Colon (tissue), 2 donors: ENCODE results near the gene KIR2DL3.
"Not testable (repeated sequence)": the region's sequence is repeated elsewhere in the genome, so short reads cannot be mapped to it uniquely, and the experiment has no call there.

Experiments
- FAIRE-seq: peaks from 2 replicates; lab custom pipeline; 2012; peaks lifted over from hg19 to GRCh38; lab: Jason Lieb, UNC
- donor health status: control.
- donor health status: control.

KIR2DL3 gene

DNA sequence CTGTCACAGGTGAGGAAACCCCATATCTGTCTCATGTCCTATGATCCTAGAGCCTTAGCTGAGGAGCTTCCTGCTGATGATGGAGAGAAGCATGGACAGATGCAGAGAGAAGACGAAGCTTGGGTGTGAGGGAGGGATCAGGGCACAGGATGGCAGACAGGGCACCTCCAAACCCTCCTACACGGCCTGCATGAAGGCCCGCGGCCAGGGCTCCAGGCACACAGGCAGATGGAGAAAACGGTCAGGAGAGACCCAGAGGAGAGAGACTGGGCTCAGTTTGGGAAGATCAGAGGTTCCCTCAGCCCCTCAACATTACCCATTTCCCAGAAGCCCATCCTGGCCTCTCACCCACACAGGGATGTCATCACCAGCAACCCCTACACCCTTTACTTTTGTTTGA is 5.8 kb downstream of the KIR2DL3 start:
- FAIRE-seq: not testable (repeated sequence)

DNA sequence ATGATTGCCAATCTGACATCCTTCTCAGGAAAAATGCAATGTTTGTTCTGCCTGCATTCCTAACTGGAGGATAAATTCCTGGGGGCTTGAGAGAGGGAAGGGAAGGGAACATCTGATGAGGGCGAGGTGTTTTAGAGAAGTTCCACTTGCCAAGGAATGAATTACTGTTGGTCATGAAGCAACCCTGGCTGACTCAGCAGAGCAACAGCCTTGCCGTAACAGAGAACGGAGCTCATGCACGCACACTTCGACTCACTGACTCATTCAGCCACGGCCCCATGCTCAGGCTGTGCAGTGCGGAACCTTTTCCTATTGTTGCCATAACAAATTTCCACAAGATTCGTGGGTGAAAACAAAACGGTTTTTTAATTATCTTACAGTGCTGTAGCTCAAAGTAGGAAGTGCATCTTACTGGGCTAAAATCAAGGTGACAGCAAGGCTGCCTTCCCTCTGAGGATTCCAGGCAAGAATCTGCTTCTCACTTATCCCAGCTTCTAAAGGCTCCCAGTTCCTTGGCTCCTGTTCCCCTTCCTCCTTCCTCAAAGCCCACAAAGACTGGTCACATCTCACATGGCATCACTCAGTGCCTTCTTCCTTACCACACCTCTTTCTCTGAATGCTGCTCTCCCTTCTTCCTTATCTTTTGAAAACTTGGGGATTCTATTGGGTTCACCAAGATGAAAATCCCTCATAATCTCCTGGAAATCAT is 9.5 kb downstream of the KIR2DL3 start:
- FAIRE-seq: not testable (repeated sequence)

DNA sequence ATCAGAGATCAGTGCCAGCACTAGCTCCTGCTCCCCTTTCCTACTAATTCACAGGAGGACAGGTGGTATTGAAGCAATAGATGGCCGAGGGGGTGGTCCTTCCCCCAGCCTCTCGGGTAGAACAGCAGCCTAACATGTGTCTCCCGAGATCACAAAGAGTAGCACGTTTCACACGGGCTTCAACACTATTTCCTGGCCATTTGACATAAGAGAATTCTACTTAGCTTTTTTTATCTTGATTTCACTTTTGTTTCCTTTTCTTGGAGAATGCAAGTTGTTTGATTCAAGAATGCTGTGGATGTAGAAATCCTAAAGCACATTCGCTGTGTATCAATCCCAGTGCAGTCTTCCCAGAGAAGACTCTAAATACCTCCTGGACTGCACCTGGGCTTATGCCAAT is 12.0 kb downstream of the KIR2DL3 start:
- FAIRE-seq: not testable (repeated sequence)

- not testable (repeated sequence) for FAIRE-seq
Observed at GRCh38 chr19:54756204-54757110, 18.1 kb downstream of the KIR2DL3 start.

DNA sequence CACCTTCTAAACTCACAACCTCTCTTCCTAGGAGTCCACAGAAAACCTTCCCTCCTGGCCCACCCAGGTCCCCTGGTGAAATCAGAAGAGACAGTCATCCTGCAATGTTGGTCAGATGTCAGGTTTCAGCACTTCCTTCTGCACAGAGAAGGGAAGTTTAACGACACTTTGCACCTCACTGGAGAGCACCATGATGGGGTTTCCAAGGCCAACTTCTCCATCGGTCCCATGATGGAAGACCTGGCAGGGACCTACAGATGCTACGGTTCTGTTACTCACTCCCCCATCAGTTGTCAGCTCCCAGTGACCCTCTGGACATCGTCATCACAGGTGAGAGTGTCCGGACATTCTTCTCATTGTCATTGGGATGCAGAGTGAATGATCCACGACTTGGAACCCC is 20.3 kb downstream of the KIR2DL3 start:
- FAIRE-seq: not testable (repeated sequence)

GRCh38 chr19:54764219-54764618 is 25.9 kb downstream of the KIR2DL3 start:
- FAIRE-seq: not testable (repeated sequence)

GRCh38 chr19:54766464-54766863 is 28.2 kb downstream of the KIR2DL3 start:
- FAIRE-seq: not testable (repeated sequence)

DNA sequence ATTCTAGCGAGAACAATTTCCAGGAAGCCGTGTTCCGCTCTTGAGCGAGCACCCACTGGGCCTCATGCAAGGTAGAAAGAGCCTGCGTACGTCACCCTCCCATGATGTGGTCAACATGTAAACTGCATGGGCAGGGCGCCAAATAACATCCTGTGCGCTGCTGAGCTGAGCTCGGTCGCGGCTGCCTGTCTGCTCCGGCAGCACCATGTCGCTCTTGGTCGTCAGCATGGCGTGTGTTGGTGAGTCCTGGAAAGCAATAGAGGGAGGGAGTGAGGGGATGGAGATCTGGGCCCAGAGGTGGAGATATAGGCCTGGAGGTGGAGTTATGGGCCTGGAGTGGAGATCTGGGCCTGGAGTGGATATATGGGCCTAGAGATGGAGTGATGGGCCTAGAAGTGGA is 31.3 kb downstream of the KIR2DL3 start, which contains the start of gene KIR2DL1:
Gene KIR2DL1 (plus strand): TSS at position 148 of the 400 bp plus-strand sequence. CDS start 58 bp downstream, at position 206.
- FAIRE-seq: not testable (repeated sequence)

- FAIRE-seq: not testable (repeated sequence)
Observed at GRCh38 chr19:54770511-54770910, 32.2 kb downstream of the KIR2DL3 start.

DNA sequence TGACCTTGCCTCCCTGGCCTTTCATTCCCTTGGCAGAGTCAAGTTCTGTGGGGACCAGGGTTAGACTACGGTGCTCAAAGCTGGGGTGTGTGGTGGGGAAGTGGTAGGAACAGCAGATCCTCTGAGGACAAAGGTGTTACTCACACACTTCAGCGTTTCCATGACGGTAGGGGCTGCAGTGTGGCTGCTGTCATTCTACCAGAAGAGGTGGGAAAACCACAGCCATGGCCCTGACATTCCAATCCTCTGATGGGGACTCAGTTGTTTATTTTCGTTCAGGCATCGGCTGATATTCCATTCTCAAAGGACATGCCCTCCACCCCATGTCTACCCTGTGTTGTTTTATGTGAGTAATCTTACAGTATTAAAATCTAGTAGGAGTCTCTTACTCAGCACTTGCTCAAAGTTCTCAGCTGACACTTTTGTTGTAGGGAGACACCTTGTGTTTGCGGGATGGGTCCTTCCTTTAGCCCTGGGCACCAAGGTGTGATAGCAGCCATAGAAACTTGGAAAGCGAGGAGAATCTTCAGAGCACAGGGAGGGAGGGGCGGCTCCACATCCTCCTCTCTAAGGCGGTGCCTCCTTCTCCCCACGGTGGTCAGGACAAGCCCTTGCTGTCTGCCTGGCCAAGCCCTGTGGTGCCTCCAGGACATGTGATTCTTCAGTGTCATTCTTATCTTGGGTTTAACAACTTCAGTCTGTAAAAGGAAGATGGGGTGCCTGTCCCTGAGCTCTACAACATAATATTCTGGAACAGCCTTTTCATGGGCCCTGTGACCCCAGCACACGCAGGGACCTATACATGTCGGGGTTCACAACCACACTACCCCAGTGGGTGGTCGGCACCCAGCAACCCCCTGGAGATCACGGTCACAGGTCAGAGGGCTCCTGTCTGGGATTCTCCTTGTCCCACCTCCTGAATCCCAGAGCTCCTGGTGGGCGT is 33.0 kb downstream of the KIR2DL3 start:
- not testable (repeated sequence) for FAIRE-seq

DNA sequence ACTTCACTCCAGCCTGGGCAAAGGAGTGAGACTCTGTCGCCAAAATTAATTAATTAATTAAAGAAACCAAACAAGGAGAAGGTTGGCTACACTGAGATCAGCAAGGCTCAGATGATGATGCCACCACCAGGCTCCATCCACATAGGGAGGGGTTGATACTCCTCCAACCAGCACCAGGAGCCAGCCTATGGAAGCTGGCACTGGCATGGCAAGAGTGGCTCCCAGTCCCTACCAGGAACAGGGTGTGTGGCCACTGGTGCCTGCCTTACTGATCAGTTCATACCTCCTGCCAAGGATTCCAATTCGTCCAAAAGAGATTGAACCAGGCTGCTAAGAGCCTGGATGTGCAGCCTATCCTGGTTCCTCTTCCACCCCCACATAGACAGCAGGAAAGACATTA is 34.4 kb downstream of the KIR2DL3 start:
- not testable (repeated sequence) for FAIRE-seq

- FAIRE-seq: not testable (repeated sequence)
Observed at GRCh38 chr19:54775095-54775815, 36.9 kb downstream of the KIR2DL3 start.

DNA sequence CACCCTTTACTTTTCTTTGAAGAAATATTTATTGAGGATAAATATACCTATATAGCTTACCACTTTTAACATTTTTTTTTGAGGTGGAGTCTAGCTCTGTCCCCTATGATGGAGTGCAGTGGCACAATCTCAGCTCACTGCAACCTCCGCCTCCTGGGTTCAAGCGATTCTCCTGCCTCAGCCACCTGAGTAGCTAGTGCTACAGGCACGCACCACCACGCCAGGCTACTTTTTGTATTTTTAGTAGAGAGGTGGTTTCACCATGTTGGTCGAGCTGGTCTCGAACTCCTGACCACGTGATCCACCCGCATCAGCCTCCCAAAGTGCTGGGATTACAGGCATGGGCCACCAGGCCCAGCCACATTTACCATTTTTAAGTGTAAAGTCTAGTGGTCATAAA is 37.5 kb downstream of the KIR2DL3 start:
- FAIRE-seq: not testable (repeated sequence)

DNA sequence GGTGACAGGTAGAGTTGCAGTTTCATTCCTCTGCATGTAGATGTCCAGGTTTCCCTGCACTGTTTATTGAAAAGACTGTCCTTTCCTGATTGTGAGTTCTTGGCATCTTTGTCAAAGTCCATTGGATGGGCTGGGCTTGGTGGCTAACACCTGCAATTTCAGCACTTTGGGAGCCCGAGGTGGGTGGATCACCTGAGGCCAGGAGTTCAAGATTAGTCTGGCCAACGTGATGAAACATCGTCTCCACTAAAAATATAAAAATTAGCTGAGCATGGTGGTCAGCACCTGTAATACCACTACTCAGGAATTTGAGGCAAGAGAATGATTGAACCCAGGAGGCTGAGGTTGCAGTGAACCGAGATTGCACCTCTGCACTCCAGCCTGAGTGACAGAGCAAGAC is 39.5 kb downstream of the KIR2DL3 start:
- FAIRE-seq: not testable (repeated sequence)

DNA sequence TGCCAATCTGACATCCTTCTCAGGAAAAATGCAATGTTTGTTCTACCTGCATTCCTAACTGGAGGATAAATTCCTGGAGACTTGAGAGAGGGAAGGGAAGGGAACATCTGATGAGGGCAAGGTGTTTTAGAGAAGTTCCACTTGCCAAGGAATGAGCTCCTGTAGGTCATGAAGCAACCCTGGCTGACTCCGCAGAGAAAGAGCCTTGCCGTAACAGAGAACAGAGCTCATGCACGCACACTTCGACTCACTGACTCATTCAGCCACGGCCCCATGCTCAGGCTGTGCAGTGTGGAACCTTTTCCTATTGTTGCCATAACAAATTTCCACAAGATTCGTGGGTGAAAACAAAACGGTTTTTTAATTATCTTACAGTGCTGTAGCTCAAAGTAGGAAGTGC is 40.6 kb downstream of the KIR2DL3 start:
- FAIRE-seq: not testable (repeated sequence)

GRCh38 chr19:54782916-54783315 is 44.6 kb downstream of the KIR2DL3 start:
- not testable (repeated sequence) for FAIRE-seq

DNA sequence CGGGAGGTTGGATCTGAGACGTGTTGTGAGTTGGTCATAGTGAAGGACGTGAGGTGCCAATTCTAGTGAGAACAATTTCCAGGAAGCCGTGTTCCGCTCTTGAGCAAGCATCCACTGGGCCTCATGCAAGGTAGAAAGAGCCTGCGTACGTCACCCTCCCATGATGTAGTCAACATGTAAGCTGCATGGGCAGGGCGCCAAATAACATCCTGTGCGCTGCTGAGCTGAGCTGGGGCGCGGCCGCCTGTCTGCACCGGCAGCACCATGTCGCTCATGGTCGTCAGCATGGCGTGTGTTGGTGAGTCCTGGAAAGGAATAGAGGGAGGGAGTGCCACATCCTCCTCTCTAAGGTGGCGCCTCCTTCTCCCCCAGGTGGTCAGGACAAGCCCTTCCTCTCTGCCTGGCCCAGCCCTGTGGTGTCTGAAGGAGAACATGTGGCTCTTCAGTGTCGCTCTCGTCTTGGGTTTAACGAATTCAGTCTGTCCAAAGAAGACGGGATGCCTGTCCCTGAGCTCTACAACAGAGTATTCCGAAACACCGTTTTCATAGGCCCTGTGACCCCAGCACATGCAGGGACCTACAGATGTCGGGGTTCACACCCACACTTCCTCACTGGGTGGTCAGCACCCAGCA is 47.9 kb downstream of the KIR2DL3 start:
- FAIRE-seq: not testable (repeated sequence)

DNA sequence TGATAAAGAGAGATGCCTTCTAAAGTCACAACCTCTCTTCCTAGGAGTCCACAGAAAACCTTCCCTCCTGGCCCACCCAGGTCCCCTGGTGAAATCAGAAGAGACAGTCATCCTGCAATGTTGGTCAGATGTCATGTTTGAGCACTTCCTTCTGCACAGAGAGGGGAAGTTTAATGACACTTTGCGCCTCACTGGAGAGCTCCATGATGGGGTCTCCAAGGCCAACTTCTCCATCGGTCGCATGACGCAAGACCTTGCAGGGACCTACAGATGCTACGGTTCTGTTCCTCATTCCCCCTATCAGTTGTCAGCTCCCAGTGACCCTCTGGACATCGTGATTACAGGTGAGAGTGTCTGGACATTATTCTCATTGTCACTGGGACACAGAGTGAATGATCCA is 49.8 kb downstream of the KIR2DL3 start:
- not testable (repeated sequence) for FAIRE-seq

GRCh38 chr19:54790711-54791110 is 52.4 kb downstream of the KIR2DL3 start:
- no peak for FAIRE-seq

DNA sequence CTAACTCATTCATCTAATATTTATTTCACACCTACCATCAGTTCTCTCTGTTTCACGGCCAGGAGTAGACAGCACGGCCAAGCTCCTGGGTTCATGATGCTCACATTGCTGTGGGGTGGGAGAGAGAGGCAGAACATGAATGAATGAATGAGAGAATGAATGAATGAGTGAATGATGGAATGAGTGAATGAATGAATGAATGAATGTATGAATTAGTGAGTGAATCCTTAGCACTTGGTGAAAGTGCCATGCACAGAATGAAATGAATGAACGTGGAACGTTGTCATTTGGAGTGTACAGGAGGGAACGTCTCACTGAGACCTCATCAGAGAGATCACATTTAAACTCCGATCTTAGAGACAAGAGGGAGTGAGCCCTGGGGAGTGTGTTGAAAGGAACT is 53.2 kb downstream of the KIR2DL3 start:
- no peak for FAIRE-seq

GRCh38 chr19:54792814-54793213 is 54.5 kb downstream of the KIR2DL3 start:
- FAIRE-seq: no peak
